GM19397 (cell line): Measurements from ENCODE around the gene DNAJC24.

Source experiments
- ATAC-seq: cut with Tn5 transposase; IDR thresholded peaks from one replicate; pipeline ENCODE4 v1.9.1; 2021; ENCODE audit warnings: mild to moderate bottlenecking, moderate library complexity; ENCODE audit not compliant: unreplicated experiment

Gene DNAJC24

DNA sequence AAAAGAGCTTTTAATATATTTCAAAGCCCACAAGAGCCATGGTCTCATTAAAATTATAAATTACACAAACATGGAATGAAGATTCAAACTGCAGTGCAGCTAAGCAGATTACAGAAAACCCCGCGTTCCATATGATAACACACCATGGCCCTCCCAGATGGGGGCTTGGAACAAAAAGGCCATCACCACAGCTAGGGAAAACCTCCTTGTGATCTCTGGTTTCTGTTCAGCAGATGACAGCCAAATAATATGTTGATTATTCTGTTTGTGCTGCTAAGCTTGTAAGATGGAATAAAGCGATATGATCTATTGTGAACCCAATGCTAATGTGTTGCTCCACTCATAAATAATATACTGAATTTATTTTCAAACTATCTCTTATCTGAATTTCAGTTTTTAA is 111.3 kb downstream of the DNAJC24 start:
- no peak for ATAC-seq
